ENCODE data around the gene TXNRD3.

DNA sequence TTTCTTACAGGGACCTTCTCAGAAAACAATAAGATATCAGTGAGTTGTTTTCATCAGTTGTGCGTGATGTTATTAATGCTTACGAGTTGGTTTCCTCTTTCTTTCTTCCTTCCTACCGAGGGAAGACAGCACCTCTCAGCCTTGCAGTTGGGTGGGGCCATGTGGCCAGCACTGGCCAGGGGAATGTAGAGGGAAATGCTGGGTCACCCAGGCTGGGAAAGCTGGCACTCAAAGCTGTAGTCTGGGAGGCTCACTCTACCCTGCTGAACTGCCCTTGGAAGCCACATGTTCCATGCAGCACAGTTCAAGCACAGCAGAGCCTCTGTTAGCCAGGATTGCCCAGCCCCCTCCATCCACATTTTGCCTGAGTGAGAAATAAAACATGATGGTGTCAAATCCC is 39.0 kb upstream of the TXNRD3 start:
- TF ChIP-seq, protein P1, sequence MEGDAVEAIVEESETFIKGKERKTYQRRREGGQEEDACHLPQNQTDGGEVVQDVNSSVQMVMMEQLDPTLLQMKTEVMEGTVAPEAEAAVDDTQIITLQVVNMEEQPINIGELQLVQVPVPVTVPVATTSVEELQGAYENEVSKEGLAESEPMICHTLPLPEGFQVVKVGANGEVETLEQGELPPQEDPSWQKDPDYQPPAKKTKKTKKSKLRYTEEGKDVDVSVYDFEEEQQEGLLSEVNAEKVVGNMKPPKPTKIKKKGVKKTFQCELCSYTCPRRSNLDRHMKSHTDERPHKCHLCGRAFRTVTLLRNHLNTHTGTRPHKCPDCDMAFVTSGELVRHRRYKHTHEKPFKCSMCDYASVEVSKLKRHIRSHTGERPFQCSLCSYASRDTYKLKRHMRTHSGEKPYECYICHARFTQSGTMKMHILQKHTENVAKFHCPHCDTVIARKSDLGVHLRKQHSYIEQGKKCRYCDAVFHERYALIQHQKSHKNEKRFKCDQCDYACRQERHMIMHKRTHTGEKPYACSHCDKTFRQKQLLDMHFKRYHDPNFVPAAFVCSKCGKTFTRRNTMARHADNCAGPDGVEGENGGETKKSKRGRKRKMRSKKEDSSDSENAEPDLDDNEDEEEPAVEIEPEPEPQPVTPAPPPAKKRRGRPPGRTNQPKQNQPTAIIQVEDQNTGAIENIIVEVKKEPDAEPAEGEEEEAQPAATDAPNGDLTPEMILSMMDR (conservative IDR thresholded peaks at IDR 0.05 in 1 of 2, IDR thresholded peaks at IDR 0.05 in 1 of 2; ENCODE audit: low read depth in 1 of 2, low read length in 2 of 2), result no peak
- TF ChIP-seq EZH2 (IDR thresholded peaks at IDR 0.05; ENCODE audit: low read length, missing control alignments), result no peak

Data from fibroblast of lung (primary cell).